MCF 10A (cell line): ENCODE measurements around the gene SPX. TPM values are rescaled to one million over a fixed set of nuclear protein-coding genes. Genes with fewer than 3 reads are reported as not detected.
A peak's percentile ranks its signal among the peaks of the same experiment; 100 is the strongest.

Experiments
- BruUV-seq: library from RNA; stranded (reverse); fragments of 400-500 nt; replicated peaks from 2 replicates; lab custom pipeline; 2021; lab: Mats Ljungman, UMichigan
- CTCF ChIA-PET: fragments of 300-600 bp; sonication (Branson Sonifier 250); formaldehyde crosslinking; extraction: SDS; loops from one replicate; lab custom pipeline; 2021; ENCODE audit warnings: antibody characterized with exemption, inconsistent platforms; lab: Yijun Ruan, JAX
- POLR2A ChIA-PET: fragments of 300-600, 350-650 bp; sonication (Branson Sonifier 250); formaldehyde crosslinking; extraction: SDS; loops from one replicate; lab custom pipeline; 2020; ENCODE audit warnings: antibody characterized with exemption, inconsistent platforms; lab: Yijun Ruan, JAX
- DNase-seq: peaks from one replicate; pipeline ENCODE4 v3.0.0-alpha.2; 2018; ENCODE audit not compliant: unreplicated experiment
- H3K27ac Mint-ChIP-seq: one replicate; pipeline ENCODE4 v1.8.0; 2022; ENCODE audit warnings: mild to moderate bottlenecking, low read depth, mixed read lengths; ENCODE audit not compliant: unreplicated experiment
- H3K27me3 Mint-ChIP-seq: one replicate; pipeline ENCODE4 v1.8.0; 2022; ENCODE audit warnings: mixed read lengths; ENCODE audit not compliant: insufficient read depth, unreplicated experiment
- H3K36me3 Mint-ChIP-seq: one replicate; pipeline ENCODE4 v1.8.0; 2022; ENCODE audit warnings: mild to moderate bottlenecking, moderate library complexity, mixed read lengths; ENCODE audit not compliant: insufficient read depth, unreplicated experiment
- H3K4me1 Mint-ChIP-seq: one replicate; pipeline ENCODE4 v1.8.0; 2022; ENCODE audit warnings: mixed read lengths; ENCODE audit not compliant: insufficient read depth, unreplicated experiment
- H3K4me3 Mint-ChIP-seq: one replicate; pipeline ENCODE4 v1.8.0; 2022; ENCODE audit warnings: mild to moderate bottlenecking, moderate library complexity, mixed read lengths; ENCODE audit not compliant: unreplicated experiment
- H3K9me3 Mint-ChIP-seq: one replicate; pipeline ENCODE4 v1.8.0; 2022; ENCODE audit warnings: mixed read lengths; ENCODE audit not compliant: unreplicated experiment
- intact Hi-C: fragments of 100-400 bp; cut with micrococcal nuclease; formaldehyde crosslinking; loops from 2 replicates; pipeline ENCODE4 v1.14.1; 2022
- total RNA-seq: library from RNA; stranded (reverse); gene quantifications from 2 replicates; pipeline ENCODE4 v1.2.3, GENCODE V29; 2022
- TF ChIP-seq, protein P1 (sequence below): fragments of 200-600 bp; IDR thresholded peaks from one replicate; pipeline ENCODE4 v1.8.0; 2022; ENCODE audit warnings: antibody characterized with exemption, mild to moderate bottlenecking; ENCODE audit not compliant: unreplicated experiment

SPX gene
- total RNA-seq, 1 experiment from 2014 or later: 154 TPM

DNA sequence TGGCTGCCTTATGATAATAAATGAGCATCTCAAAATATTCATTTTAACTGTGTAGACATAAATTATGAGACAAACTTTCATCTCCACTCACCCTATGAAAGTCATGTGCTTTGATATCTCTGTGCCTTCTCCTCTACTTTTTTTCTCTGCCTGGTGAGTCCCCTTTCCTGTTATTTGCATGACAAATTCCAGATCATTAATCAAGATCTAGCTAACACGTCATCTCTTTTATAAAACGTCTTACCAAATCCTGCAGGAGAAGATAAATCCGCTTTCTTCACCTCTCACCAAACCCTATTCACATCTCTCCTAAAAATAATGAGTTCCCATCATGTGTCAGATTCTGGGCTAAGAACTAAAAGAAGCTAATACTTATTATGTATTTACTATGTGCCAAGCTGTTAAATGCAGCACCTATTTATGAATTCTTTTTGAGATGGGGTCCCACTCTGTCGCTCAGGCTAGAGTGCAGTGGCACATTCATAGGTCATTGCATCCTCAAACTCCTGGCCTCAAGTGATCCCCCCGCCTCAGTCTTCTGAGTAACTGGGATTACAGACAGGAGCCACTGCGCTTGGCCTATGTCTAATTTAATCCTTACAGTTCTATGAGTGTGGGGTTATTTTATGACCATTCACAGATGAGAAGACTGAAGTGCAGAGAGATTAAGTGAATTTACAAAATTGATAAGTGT is 26.7 kb downstream of the SPX start:
- H3K9me3 Mint-ChIP-seq: no peaks in the 10 kb centered on the region
- no peak for DNase-seq
- BruUV-seq: no TSS peak
- intact Hi-C loops: no loop called here
- H3K4me1 Mint-ChIP-seq: no peaks in the 10 kb centered on the region
- H3K4me3 Mint-ChIP-seq: no peak overlapping the region
- CTCF ChIA-PET: no interaction called here
- no peaks in the 10 kb centered on the region for H3K27me3 Mint-ChIP-seq
- no peak overlapping the region for H3K27ac Mint-ChIP-seq
- POLR2A ChIA-PET: no interaction called here
- no peaks in the 10 kb centered on the region for H3K36me3 Mint-ChIP-seq
- TF ChIP-seq, protein P1, sequence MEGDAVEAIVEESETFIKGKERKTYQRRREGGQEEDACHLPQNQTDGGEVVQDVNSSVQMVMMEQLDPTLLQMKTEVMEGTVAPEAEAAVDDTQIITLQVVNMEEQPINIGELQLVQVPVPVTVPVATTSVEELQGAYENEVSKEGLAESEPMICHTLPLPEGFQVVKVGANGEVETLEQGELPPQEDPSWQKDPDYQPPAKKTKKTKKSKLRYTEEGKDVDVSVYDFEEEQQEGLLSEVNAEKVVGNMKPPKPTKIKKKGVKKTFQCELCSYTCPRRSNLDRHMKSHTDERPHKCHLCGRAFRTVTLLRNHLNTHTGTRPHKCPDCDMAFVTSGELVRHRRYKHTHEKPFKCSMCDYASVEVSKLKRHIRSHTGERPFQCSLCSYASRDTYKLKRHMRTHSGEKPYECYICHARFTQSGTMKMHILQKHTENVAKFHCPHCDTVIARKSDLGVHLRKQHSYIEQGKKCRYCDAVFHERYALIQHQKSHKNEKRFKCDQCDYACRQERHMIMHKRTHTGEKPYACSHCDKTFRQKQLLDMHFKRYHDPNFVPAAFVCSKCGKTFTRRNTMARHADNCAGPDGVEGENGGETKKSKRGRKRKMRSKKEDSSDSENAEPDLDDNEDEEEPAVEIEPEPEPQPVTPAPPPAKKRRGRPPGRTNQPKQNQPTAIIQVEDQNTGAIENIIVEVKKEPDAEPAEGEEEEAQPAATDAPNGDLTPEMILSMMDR: no peak

GRCh38 chr12:21553329-21553675 is 27.2 kb downstream of the SPX start:
- H3K27me3 Mint-ChIP-seq: no peaks in the 10 kb centered on the region
- POLR2A ChIA-PET: no interaction called here
- DNase-seq: no peak
- H3K4me3 Mint-ChIP-seq: no peak overlapping the region
- CTCF ChIA-PET: no interaction called here
- no peaks in the 10 kb centered on the region for H3K4me1 Mint-ChIP-seq
- TF ChIP-seq, protein P1: no peak
- H3K27ac Mint-ChIP-seq: no peak overlapping the region
- intact Hi-C loops: no loop called here
- H3K36me3 Mint-ChIP-seq: no peaks in the 10 kb centered on the region
- no peaks in the 10 kb centered on the region for H3K9me3 Mint-ChIP-seq
- BruUV-seq: no TSS peak

DNA sequence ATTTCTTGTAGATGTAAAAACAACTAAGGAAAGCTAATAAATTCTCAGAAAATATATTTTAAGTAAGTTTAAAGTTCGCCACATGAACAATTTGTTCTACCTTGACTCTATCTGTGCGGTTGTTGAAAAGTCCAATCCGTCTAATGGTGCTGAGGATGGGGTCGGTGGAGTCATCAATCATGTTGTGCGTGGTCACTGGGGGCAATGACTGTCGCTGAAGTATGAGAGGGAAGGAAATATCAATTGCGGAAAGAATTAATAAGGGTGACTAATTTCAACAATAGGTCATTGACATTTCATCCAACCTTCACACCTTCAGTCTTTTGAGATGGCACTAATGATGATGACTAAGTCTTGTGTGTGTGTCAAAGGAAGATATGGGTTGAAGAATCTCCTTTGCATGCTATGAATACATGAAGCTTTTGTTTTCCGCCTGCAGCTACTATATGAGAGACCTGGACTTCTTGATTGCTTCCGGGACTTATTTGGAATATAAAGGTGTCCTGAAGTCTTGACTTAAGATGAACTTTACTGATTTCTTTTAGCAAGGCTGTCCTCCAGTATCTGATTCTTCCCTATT is 32.1 kb downstream of the SPX start:
- Mint-ChIP-seq H3K4me3 (no peak overlapping the region), H3K27me3 (no peaks in the 10 kb centered on the region), H3K9me3 (no peaks in the 10 kb centered on the region), H3K27ac (peak overlapping the region; percentile 16), H3K4me1 (peaks cover 15% of the 10 kb centered on the region), H3K36me3 (no peaks in the 10 kb centered on the region)
- ChIA-PET CTCF (interaction anchor here (0.6 kb wide), 1 partner anchor 57 kb away, joined by 3 read pairs; no protein-coding TSS in a partner anchor), POLR2A (interaction anchor here (1.2 to 3.9 kb wide), 6 partner anchors 20 to 68 kb away, joined by 3 to 54 read pairs (median 4); partner anchors contain the start of genes GOLT1B and RECQL)
- BruUV-seq: no TSS peak
- TF ChIP-seq, protein P1: no peak
- no peak for DNase-seq
- intact Hi-C loops: no loop called here

DNA sequence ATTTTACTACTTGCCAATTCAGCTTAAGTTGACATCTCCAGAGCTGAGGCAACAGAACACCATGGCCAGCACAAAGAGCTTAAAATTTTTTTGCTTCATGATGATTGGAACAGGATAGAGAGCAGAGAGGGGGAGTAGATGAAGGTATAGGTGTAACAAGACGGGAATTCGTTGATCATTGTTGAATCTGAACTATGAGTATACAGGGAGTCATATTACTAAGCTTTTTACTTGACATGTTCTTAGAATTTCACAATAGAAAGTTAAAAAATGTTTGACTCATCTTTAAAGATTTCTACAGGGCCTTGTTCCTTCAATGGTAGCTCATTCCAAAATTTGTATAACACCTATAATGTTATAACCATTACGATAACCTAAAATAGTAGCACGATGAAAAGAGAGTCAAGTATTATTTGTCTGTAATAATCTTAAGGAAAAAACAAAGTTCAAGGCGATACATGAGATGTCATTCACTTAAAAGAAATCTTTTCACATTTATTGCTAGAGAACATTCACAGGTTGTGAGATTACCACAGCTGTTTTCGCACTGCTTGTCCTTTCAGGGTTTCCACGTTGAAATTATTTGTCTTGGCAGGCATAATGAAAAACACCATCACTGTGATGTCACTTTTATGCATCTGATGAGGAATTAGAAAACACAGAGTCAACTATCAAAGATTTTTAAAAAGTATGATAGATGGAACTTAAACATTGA is 33.9 kb downstream of the SPX start:
- no peaks in the 10 kb centered on the region for H3K36me3 Mint-ChIP-seq
- TF ChIP-seq, protein P1: no peak
- H3K4me3 Mint-ChIP-seq: peak overlapping the region; percentile 61
- H3K4me1 Mint-ChIP-seq: peaks cover 15% of the 10 kb centered on the region
- DNase-seq: peak; percentile 89
- CTCF ChIA-PET: interaction anchor here (0.7 to 1.3 kb wide), 4 partner anchors 14 to 50 kb away, joined by 3 to 4 read pairs (median 3); no protein-coding TSS in a partner anchor
- intact Hi-C loops: no loop called here
- no peaks in the 10 kb centered on the region for H3K27me3 Mint-ChIP-seq
- no peaks in the 10 kb centered on the region for H3K9me3 Mint-ChIP-seq
- peak overlapping the region; percentile 97 for H3K27ac Mint-ChIP-seq
- POLR2A ChIA-PET: interaction anchor here (0.7 to 3.9 kb wide), 23 partner anchors 9 to 716 kb away, joined by 3 to 54 read pairs (median 4); partner anchors contain the start of genes CMAS, GOLT1B, LDHB and RECQL
- BruUV-seq: no TSS peak
